ENCODE results near the gene POFUT2.

Gene POFUT2

GRCh38 chr21:45220714-45221490 lies 66.8 kb downstream of the POFUT2 start:
- no peak for DNase-seq

GRCh38 chr21:45220071-45220481 lies 67.6 kb downstream of the POFUT2 start:
- DNase-seq = no peak

- no peak for DNase-seq
Observed at GRCh38 chr21:45219517-45219916, 68.2 kb downstream of the POFUT2 start.

- no peak for DNase-seq
Observed at GRCh38 chr21:45217010-45217409, 70.7 kb downstream of the POFUT2 start.

- DNase-seq = no peak
Observed at GRCh38 chr21:45215213-45215612, 72.5 kb downstream of the POFUT2 start.
